Adrenal gland (tissue), 12 donors: ENCODE measurements around the gene SNAPC4. TPM values are rescaled to one million over a fixed set of nuclear protein-coding genes. Genes with fewer than 3 reads are reported as not detected.
A peak's percentile ranks its signal among the peaks of the same experiment; 100 is the strongest.

Experiments used
- DNase-seq, 7 donors: peaks; one replicate each; pipeline ENCODE4 v3.0.0-alpha.2; 2019 to 2020
- H3K27ac ChIP-seq, 5 donors: fragments of 200-600 bp; sonication (generic) in 4 of 5; 1 replicate in 3 of 5; 2 replicates in 2 of 5; pipeline versions ENCODE4 v1.5.1 to v1.8.0; 2016 to 2020; ENCODE audit warnings: mild to moderate bottlenecking in 1 of 5
- H3K27me3 ChIP-seq: fragments of 200-600 bp; 2 replicates; pipeline ENCODE4 v1.8.0; 2021
- H3K36me3 ChIP-seq, 2 donors: fragments of 200-600 bp; replicated peaks in 1 of 2; 1 replicate in 1 of 2; 2 replicates in 1 of 2; pipeline versions ENCODE4 v1.5.1 to v1.8.0; 2018 to 2022
- H3K4me1 ChIP-seq, 2 donors: fragments of 200-600 bp; replicated peaks in 1 of 2; 1 replicate in 1 of 2; 2 replicates in 1 of 2; pipeline versions ENCODE4 v1.5.1 to v1.8.0; 2018 to 2021
- H3K4me3 ChIP-seq, 4 donors: fragments of 200-600 bp; sonication (generic) in 3 of 4; one replicate each; pipeline ENCODE4 v1.5.1; 2016 to 2018
- H3K9me3 ChIP-seq, 3 donors: fragments of 200-600 bp; sonication (generic) in 1 of 3; replicated peaks in 1 of 3; 1 replicate in 2 of 3; 2 replicates in 1 of 3; pipeline versions ENCODE4 v1.5.1 to v1.8.0; 2016 to 2021
- CTCF ChIP-seq, 6 experiments: fragments of 450-650 bp in 4 of 6; fragments of 200-600 bp in 2 of 6; sonication (generic) in 1 of 6; IDR thresholded peaks; 1 replicate in 5 of 6; 2 replicates in 1 of 6; pipeline versions ENCODE4 v1.5.1 to v1.8.0; 2016 to 2021; ENCODE audit warnings: antibody characterized with exemption in 6 of 6, mild to moderate bottlenecking in 2 of 6, moderate library complexity in 1 of 6
- POLR2A ChIP-seq, 2 donors: fragments of 450-650 bp; IDR thresholded peaks; one replicate each; pipeline ENCODE4 v1.6.1; 2017; ENCODE audit warnings: antibody characterized with exemption in 2 of 2, mild to moderate bottlenecking in 2 of 2, moderate library complexity in 1 of 2
- WGBS, 4 donors: extraction: QIAGEN DNeasy Blood & Tissue Kit in 2 of 4; methylation state at CpG; one replicate each; pipeline versions ENCODE4 v1.1.5 to v1.1.7; 2013 to 2017; 5-methylcytosine and 5-hydroxymethylcytosine counted together
- intact Hi-C, 2 donors: fragments of 100-400 bp; cut with DNase I; formaldehyde crosslinking; loops; one replicate each; pipeline versions ENCODE4 v1.14.1 to v1.15.0; 2022 to 2023
- polyA plus RNA-seq, 3 donors: library from polyadenylated mRNA; stranded (reverse); fragments of 200-250 nt in 2 of 3; fragments of 350-450 nt in 1 of 3; fragmentation: Illumina TruSeq in 1 of 3; extraction: RNeasy Lipid Tissue Mini Kit (QIAGEN cat#74804) in 1 of 3; gene quantifications; one replicate each; pipeline ENCODE4 v1.2.3, GENCODE V29; 2013 to 2014
- total RNA-seq, 9 donors: library from RNA; depleted of rRNA in 4 of 9; stranded (reverse); fragments of >200 nt in 4 of 9; fragments of 120-200 nt in 1 of 9; fragmentation: NEBNext Ultra II Directional in 1 of 9; extraction: Animal tissue kit (Norgen Biotek cat#: 25700) in 1 of 9; gene quantifications; one replicate each; pipeline versions ENCODE4 v1.1.0 to v1.2.4, GENCODE V29; 2013 to 2023
- donor health status: healthy with polysubstance abuse.
- donor health status: Bipolar disorder and iron deficiency.
- donor health status: DM: yes; HTN: yes; CAD: no.
- donor health status: DM: no; HTN: no; CAD: no.
- donor health status: DM: no; HTN: no; CAD: no.
- donor health status: DM: yes; HTN: yes; CAD: no.

The SNAPC4 gene
- total and polyA plus RNA-seq, 12 donors: 2.4 to 20.1 (median 5.6) TPM

DNA sequence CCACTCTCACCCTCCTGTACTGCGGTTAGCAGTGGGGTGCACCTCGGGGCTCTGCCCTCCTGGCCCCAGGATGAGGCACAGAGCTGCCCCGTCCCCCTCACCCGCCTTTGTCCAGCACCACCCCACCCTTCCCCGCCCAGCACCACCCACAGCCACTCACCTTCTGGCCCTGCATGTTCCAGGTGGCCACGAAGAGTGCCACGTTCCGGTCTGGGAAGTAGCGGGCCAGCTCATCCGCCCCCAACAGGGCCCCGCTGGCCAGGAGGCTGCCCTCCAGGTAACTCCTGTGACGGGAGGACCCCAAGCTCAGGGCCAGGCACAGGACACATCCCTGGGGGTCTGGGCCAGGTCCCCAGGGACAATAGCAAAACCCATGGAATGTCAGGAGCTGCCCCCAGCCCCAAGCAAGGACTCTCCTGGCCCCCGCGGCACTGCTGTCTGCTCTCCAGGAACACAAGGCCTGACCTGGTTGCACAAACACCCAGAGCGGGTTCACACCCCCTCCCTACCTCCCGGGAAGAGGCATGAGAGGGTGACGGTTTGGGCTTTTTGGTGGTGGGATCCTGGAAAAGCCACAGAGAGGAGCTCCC, 34.7 kb upstream of the SNAPC4 start:
- no peaks in the 10 kb centered on the region for H3K9me3 ChIP-seq
- no peak overlapping the region for H3K27ac ChIP-seq
- H3K36me3 ChIP-seq: peaks cover 0 to 28% of the 10 kb centered on the region in 2 donors
- no peak overlapping the region for H3K4me3 ChIP-seq
- peaks cover 13 to 27% of the 10 kb centered on the region in 2 donors for H3K4me1 ChIP-seq
- DNase-seq: no peak
- no peak for TF ChIP-seq POLR2A (IDR thresholded peaks at IDR 0.05)
- TF ChIP-seq CTCF (IDR thresholded peaks at IDR 0.05): no peak
- 91 to 97% (median 94%) methylated on average over 9 to 17 of the region's 17 CpGs for WGBS, 4 donors
- intact Hi-C loops: no loop called here
- H3K27me3 ChIP-seq: no peaks in the 10 kb centered on the region

GRCh38 chr9:136433849-136434579, 34.0 kb upstream of the SNAPC4 start:
- intact Hi-C loops: no loop called here
- TF ChIP-seq CTCF (IDR thresholded peaks at IDR 0.05) (no peak), POLR2A (IDR thresholded peaks at IDR 0.05) (no peak)
- no peak overlapping the region for H3K4me3 ChIP-seq
- DNase-seq: peak in 1 of 7 donors; percentile 16
- H3K36me3 ChIP-seq: peaks cover 0 to 28% of the 10 kb centered on the region in 2 donors
- WGBS, 4 donors: 92 to 96% (median 93%) methylated on average over 14 to 37 of the region's 37 CpGs
- H3K9me3 ChIP-seq: no peaks in the 10 kb centered on the region
- H3K27ac ChIP-seq: no peak overlapping the region
- peaks cover 13 to 27% of the 10 kb centered on the region in 2 donors for H3K4me1 ChIP-seq
- no peaks in the 10 kb centered on the region for H3K27me3 ChIP-seq

DNA sequence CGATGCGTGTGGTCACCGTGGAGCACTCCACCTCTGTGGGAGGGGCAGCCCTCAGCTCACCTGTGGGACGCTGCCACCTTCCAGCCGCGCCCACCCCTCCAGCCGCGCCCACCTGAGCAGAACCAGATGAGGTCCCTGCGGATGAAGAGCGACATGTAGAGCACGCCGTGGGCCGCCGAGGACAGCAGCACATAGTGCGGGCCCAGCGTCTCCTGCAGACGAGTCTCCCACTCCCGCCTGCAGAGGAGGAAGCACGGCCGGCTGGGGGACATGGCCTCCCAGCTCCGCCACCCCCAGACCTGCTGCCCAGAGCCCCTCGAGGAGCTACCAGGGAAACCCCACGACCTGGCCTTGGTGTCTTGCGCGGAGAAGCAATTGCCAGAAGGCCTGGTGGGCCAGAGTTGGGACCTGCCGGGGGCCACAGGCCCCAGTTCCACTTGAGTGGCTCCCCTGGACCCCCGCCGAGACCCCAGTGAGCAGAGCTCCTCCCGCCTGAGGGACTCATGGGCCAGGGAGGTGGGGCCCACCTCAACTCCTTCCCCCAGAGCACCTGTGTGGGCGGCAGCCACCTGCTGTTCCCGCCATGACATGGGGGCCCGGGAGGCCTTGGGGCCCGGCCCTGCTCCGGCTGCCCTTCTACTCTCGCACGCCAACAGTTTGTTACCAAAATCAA, 33.2 kb upstream of the SNAPC4 start:
- WGBS, 4 donors: 91 to 95% (median 93%) methylated on average over 14 to 36 of the region's 36 CpGs
- H3K9me3 ChIP-seq: no peaks in the 10 kb centered on the region
- TF ChIP-seq CTCF (IDR thresholded peaks at IDR 0.05): no peak
- TF ChIP-seq POLR2A (IDR thresholded peaks at IDR 0.05): no peak
- H3K4me1 ChIP-seq: peaks cover 6 to 20% of the 10 kb centered on the region in 2 donors
- DNase-seq: no peak
- intact Hi-C loops: no loop called here
- H3K36me3 ChIP-seq: peaks cover 0 to 28% of the 10 kb centered on the region in 2 donors
- H3K27ac ChIP-seq: no peak overlapping the region
- H3K4me3 ChIP-seq: no peak overlapping the region
- H3K27me3 ChIP-seq: no peaks in the 10 kb centered on the region

DNA sequence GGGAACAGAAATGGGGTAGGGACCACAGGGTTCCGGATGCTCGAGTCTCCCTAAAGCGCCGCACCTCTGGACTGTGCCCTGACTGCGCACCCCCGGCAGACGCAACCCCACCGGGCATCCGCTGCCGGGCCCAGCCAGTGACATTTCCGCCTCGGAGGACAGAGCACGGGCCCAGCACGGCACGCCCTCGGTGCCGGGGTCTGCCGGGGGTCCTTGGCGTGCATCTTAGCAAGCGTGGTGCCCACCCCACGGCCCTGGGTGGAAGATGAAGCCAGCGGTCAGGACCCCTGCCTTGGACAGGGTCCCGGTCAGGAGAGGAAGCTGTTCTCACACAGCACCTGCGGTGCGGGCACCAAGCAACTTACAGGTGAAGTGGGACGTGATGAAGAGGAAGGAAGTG, 32.6 kb upstream of the SNAPC4 start:
- Histone ChIP-seq H3K27me3 (no peaks in the 10 kb centered on the region), H3K27ac (no peak overlapping the region), H3K36me3 (peaks cover 0 to 28% of the 10 kb centered on the region in 2 donors), H3K4me1 (peaks cover under 1 to 14% of the 10 kb centered on the region in 2 donors), H3K9me3 (no peaks in the 10 kb centered on the region), H3K4me3 (no peak overlapping the region)
- 88 to 95% (median 92%) methylated on average over 15 to 26 of the region's 26 CpGs for WGBS, 4 donors
- DNase-seq: no peak
- no peak for TF ChIP-seq POLR2A (IDR thresholded peaks at IDR 0.05)
- no peak for TF ChIP-seq CTCF (IDR thresholded peaks at IDR 0.05)
- intact Hi-C loops: no loop called here
